OCI-M1 (cell line): Measurements from ENCODE around the gene MTUS2.

Experiments used
- DNase-seq: peaks from one replicate; lab custom pipeline; 2025; lab: John Stamatoyannopoulos, UW

Gene MTUS2

DNA sequence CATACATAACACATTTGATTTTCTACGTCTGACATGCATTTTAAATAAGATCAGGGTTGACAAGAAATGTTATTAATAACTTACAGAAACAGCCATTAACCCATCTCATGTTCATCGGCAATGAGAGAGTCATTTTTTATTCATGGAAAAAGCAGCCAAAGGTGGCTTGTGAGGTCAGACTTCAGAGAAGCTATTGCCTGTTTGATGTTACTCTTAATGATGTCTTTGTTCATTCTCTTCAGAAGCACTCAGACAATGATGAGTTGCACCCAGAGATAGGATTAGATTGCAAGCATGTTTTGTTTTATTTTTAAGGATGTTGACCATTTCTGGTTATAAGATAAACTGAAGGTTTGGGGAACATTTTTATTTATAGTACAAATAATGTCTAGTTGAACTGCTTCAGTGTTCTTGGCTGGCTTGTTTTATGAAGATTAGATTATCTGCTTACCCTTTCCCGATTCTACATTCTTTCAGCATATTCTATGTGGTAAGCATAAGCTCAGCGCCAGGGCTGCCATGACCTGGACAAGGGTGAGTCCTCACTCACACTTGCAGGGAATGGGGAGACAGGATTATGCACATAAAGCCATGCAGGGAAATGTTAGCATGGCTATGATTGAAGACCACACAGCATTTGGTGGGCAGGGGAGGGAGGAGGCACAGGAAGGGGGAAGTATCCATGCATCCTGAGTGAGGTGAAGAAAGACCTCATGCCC, 288.1 kb downstream of the MTUS2 start:
- DNase-seq, result no peak

GRCh38 chr13:29109987-29110386, 289.8 kb downstream of the MTUS2 start:
- no peak for DNase-seq

- no peak for DNase-seq
These were observed 291.3 kb downstream of the MTUS2 start for GRCh38 chr13:29111446-29111845.

DNA sequence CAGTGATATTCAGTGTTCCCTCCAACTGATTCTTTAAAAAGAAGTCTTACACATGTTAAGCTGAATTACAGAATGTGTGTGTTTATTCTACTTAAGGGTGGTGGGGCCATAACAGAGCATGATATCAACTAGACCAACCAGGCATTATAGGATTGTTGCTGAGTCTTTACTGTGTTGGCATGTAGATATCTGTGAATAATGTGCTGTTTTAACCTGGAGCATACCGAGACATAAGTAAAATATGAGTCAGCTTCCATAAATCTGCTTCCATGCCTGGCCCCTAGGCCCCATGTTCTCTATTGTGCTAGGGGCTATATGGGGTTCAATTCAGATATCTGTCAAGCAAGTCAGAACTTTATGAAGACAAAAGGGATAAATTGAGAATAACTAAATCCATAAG, 295.7 kb downstream of the MTUS2 start:
- DNase-seq, result no peak

GRCh38 chr13:29117663-29118062, 297.5 kb downstream of the MTUS2 start:
- DNase-seq, result no peak

GRCh38 chr13:29118471-29118870, 298.3 kb downstream of the MTUS2 start:
- no peak for DNase-seq

- DNase-seq, result peak; percentile 31
These were observed 305.2 kb downstream of the MTUS2 start for GRCh38 chr13:29125191-29125933.

GRCh38 chr13:29125934-29126424, 305.8 kb downstream of the MTUS2 start:
- peak; percentile 54 for DNase-seq

DNA sequence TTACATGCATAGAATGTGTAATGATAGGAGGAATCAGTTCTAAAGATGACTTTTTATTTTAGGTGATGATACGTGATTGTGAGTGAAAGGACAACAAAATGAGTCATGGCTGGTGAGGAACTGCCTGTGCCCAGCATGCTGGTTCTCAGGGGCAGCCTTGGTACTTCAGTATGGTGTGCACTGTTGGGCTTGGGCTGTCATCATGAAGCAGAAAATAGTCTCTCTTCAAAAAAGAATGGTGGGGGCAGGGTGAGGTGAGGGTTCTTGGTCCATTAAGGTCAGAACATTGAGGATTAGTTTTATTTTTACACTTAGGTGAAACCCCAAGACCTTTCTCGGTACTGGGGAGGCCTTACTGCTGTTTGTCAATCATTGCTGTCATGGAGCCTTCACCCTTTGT, 309.5 kb downstream of the MTUS2 start:
- DNase-seq, result no peak

GRCh38 chr13:29131159-29131558, 311.0 kb downstream of the MTUS2 start:
- no peak for DNase-seq

- DNase-seq, result no peak
These were observed 311.9 kb downstream of the MTUS2 start for GRCh38 chr13:29131881-29132668.

GRCh38 chr13:29136341-29136740, 316.2 kb downstream of the MTUS2 start:
- no peak for DNase-seq

DNA sequence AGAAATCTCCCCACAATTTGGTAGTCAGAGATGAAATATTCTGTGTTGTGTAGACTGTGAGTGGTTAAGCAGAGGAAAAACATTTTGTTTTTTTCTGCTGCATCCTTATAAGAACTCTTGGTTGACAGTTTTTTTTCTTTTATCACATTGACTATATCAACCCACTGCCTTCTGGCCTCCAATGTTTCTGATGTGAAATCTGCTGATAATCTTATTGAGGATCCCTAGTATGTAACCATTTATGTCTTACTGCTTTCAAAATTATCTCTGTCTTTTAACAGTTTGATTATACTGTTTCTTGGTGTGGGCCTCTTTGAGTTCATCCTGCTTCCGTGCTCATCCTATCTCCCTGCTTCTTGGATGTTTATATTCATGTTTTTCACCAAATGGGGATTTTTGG, 316.9 kb downstream of the MTUS2 start:
- no peak for DNase-seq

GRCh38 chr13:29137995-29138394, 317.9 kb downstream of the MTUS2 start:
- no peak for DNase-seq

- no peak for DNase-seq
These were observed 320.1 kb downstream of the MTUS2 start for GRCh38 chr13:29140277-29140676.

DNA sequence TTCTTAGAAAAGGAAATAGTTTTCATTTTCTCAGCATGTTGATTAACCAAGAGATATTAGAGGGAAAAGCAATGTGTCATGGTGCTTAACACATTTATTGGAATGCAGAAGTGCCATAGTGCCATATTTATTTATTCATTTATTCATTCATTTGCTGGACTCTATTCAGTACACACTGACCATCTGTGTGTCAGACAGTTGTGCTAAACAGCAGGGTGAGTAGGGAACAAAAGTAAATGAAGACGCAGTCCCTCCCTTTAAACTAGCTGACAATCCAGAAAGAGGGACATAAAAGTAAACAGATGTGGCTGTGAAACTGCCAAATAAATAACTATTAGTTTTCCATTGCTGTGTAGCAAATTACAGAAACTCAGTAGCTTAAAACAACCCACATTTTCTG, 323.7 kb downstream of the MTUS2 start:
- DNase-seq, result no peak

GRCh38 chr13:29154390-29154789, 334.3 kb downstream of the MTUS2 start:
- no peak for DNase-seq

DNA sequence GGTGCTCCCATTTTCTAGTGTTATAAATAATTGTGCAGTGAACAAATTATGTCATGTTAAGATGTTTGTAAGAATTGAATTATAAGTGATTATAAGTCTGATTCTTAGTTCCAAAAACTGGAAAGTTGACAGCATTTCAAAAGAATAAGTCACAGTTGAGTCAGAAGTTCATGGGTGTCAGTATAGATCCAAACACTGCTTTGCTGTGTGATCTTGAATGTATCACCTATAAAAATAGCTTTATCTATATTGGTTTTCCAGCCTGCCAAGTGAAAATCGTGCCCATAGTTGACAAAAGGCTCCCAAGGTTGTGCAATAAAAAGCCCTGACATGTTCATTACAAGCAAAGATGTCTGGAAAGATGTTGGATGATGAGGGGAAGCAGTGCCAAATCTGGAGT, 336.0 kb downstream of the MTUS2 start:
- no peak for DNase-seq

GRCh38 chr13:29159871-29160270, 339.7 kb downstream of the MTUS2 start:
- no peak for DNase-seq

GRCh38 chr13:29160862-29161261, 340.7 kb downstream of the MTUS2 start:
- no peak for DNase-seq

- no peak for DNase-seq
These were observed 341.5 kb downstream of the MTUS2 start for GRCh38 chr13:29161676-29162075.

DNA sequence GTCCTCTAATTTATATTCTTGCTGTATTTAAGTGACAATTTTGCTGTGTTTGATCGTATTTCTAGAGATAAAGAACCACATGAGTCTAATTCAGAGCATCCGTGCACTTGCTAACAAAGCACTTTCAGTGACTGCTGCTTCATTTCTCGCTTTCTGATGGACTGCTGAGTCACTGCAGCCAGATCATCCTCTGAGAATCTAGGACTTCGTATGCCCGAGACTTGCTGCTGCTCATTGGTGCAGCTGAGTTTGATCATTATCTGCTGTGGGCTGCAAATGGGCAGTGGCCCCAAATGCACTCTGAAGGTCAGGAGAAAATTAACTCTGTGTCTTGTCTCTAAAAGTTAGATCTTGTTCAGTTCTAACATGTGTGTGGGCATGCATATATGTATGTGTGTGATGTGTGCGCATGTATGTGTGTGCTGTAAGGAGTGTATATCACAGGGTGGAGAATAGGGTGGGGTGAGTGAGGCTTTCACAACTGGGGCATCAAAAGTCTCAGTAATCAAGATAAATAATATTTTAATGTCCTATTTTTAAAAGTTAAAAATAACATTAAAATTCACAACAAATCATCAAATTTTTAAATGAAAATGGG, 342.6 kb downstream of the MTUS2 start:
- DNase-seq, result peak; percentile 23
